Measurements from ENCODE around the gene METTL1.

The METTL1 gene

DNA sequence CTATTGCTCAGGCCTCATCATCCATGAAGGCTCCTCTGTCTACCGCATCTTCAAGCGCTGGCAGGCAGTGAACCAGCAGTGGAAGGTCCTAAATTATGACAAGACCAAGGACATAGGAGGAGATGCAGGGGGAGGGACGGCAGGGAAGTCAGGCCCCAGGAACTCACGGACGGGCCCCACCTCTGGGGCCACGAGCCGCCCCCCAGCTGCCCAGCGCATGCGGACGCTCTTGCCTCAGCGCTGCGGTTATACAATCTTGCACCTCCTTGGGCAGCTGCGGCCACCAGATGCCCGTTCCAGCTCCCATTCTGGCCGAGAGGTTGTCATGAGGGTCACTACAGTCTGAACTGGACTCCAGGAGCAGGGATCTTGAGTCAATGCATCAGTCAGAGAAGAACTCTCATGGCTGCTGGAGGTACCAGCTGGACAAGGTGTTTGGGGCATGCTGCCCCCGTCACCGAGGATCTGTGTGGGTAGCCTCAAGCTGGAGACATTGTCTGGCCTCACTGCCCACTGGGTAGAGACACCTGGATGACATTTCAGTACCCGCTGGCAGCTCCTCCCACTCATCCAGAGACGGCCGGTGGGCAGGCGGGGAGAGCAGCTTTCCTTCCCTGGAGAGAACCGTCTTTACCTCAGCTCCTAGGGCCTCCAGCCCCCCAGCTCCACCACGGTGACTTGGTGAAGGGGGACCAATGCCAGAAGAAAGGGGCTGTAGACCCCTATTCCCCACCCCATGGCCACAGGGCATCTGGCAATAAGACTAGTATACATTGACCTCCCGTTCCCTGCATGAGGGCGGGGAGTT is 13.1 kb downstream of the METTL1 start:
- Histone ChIP-seq H3K36me3 (ENCODE audit: insufficient read depth, low read length) (no peaks in the 10 kb centered on the region; the same call in 1 of the 2 replicates), H3K4me3 (ENCODE audit: low read length, poor library complexity, severe bottlenecking) (no peak overlapping the region), H3K79me2 (ENCODE audit: insufficient read depth, low read length) (peaks cover 14% of the 10 kb centered on the region), H3K9me3 (ENCODE audit: insufficient read depth, low read depth, low read length) (no peaks in the 10 kb centered on the region), H4K20me1 (ENCODE audit: insufficient read depth, low read length, poor library complexity, severe bottlenecking) (peaks cover 20% of the 10 kb centered on the region), H3K9ac (ENCODE audit: low read depth, low read length, poor library complexity, severe bottlenecking) (no peak overlapping the region), H2AFZ (ENCODE audit: low read length) (no peak overlapping the region), H3K4me2 (ENCODE audit: low read depth, low read length, poor library complexity, severe bottlenecking) (no peak overlapping the region), H3K27me3 (ENCODE audit: insufficient read depth, low read length, poor library complexity, severe bottlenecking) (no peaks in the 10 kb centered on the region), H3F3A (ENCODE audit: low read depth) (peaks cover 5% of the 10 kb centered on the region), H3K4me1 (ENCODE audit: insufficient read depth, low read length, poor library complexity, severe bottlenecking) (peaks cover 16% of the 10 kb centered on the region), H3K9me2 (replicated peaks; ENCODE audit: low read depth, low read length) (no peaks in the 10 kb centered on the region)
- TF ChIP-seq EZH2phosphoT487 (IDR thresholded peaks at IDR 0.05; ENCODE audit: borderline replicate concordance) = no peak
- TF ChIP-seq, protein P1, sequence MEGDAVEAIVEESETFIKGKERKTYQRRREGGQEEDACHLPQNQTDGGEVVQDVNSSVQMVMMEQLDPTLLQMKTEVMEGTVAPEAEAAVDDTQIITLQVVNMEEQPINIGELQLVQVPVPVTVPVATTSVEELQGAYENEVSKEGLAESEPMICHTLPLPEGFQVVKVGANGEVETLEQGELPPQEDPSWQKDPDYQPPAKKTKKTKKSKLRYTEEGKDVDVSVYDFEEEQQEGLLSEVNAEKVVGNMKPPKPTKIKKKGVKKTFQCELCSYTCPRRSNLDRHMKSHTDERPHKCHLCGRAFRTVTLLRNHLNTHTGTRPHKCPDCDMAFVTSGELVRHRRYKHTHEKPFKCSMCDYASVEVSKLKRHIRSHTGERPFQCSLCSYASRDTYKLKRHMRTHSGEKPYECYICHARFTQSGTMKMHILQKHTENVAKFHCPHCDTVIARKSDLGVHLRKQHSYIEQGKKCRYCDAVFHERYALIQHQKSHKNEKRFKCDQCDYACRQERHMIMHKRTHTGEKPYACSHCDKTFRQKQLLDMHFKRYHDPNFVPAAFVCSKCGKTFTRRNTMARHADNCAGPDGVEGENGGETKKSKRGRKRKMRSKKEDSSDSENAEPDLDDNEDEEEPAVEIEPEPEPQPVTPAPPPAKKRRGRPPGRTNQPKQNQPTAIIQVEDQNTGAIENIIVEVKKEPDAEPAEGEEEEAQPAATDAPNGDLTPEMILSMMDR (conservative IDR thresholded peaks at IDR 0.05; ENCODE audit: low read length) = no peak

DNA sequence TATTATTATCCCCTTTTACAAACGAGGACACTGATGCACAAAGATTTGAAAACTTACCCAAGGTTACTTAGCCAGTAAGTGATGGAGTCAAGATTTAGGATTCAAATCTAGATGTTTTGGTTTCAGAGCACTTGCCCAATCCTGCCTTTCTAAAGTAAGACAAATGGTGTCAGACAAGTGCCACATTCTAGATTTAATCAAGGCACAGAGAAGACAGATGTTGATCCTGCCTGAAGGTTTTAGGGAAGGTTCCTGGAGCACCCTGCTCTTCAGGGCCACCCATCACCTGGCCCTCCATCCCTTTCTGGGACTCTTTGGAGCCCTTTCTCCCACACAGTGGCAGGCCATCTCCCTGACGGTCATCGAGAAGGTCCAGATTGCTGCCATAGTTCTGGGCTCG is 14.1 kb downstream of the METTL1 start:
- H3K27me3 ChIP-seq (ENCODE audit: insufficient read depth, low read length, poor library complexity, severe bottlenecking) = no peaks in the 10 kb centered on the region

DNA sequence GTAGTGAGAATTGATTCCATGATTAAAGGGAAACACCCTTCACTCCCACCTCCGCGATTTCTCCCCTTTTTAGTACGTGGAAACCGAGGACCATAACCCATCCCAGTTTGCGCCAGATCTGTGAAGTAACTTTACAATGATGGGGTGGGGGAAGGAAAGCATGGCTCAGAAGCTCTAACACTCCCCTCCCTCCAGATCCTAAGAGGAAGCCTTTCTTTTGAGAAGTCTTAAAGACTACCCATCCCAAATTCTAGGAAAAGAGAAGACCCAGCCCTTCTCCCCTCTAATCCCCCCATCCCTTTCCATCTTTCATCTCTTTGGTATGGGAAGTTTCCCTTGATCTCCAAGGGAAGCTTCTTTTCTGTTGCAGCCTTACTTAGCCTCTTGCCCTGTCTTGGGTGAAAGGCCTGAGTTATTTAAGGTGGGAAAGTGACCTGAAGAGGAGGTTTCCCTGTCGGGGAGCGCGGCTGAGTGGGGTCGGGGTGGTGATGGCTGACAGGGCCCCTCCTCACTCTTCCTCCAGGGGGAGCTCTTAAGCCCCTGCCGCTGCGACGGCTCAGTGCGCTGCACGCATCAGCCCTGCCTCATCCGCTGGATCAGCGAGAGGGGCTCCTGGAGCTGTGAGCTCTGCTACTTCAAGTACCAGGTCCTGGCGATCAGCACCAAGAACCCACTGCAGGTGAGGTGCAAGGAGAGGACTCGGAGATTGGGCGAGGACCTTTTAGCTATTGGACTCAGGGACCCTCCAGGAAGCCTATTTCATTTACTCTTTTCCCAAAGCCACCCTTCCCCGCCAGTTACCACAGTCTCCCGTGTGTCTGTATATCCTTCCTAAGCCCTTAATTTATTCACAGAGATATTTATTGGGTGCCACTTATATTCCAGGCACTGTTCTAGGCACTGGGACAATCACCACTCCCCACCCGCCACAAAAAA is 15.2 kb downstream of the METTL1 start:
- Histone ChIP-seq H3K9me3 (ENCODE audit: insufficient read depth, low read depth, low read length) (no peaks in the 10 kb centered on the region), H3K9me2 (replicated peaks; ENCODE audit: low read depth, low read length) (no peaks in the 10 kb centered on the region), H3K4me3 (ENCODE audit: low read length, poor library complexity, severe bottlenecking) (peak overlapping the region; percentile 78), H2AFZ (ENCODE audit: low read length) (no peak overlapping the region), H3F3A (ENCODE audit: low read depth) (peaks cover 7% of the 10 kb centered on the region), H3K27me3 (ENCODE audit: insufficient read depth, low read length, poor library complexity, severe bottlenecking) (no peaks in the 10 kb centered on the region), H3K36me3 (ENCODE audit: insufficient read depth, low read length) (no peaks in the 10 kb centered on the region; the same call in 1 of the 2 replicates), H3K4me2 (ENCODE audit: low read depth, low read length, poor library complexity, severe bottlenecking) (peak overlapping the region; percentile 90), H3K4me1 (ENCODE audit: insufficient read depth, low read length, poor library complexity, severe bottlenecking) (peaks cover 25% of the 10 kb centered on the region), H3K79me2 (ENCODE audit: insufficient read depth, low read length) (peaks cover 19% of the 10 kb centered on the region), H4K20me1 (ENCODE audit: insufficient read depth, low read length, poor library complexity, severe bottlenecking) (peaks cover 22% of the 10 kb centered on the region), H3K9ac (ENCODE audit: low read depth, low read length, poor library complexity, severe bottlenecking) (peak overlapping the region; percentile 73)
- TF ChIP-seq, protein P1 (conservative IDR thresholded peaks at IDR 0.05; ENCODE audit: low read length) = peak; percentile 58
- no peak for TF ChIP-seq EZH2phosphoT487 (IDR thresholded peaks at IDR 0.05; ENCODE audit: borderline replicate concordance)

More for the DNA sequence above, 14.1 kb downstream of the METTL1 start:
- Histone ChIP-seq H3K9ac (ENCODE audit: low read depth, low read length, poor library complexity, severe bottlenecking) (no peak overlapping the region), H3K9me3 (ENCODE audit: insufficient read depth, low read depth, low read length) (no peaks in the 10 kb centered on the region), H2AFZ (ENCODE audit: low read length) (no peak overlapping the region), H3K4me3 (ENCODE audit: low read length, poor library complexity, severe bottlenecking) (no peak overlapping the region), H3K4me2 (ENCODE audit: low read depth, low read length, poor library complexity, severe bottlenecking) (no peak overlapping the region), H3K36me3 (ENCODE audit: insufficient read depth, low read length) (no peaks in the 10 kb centered on the region; the same call in 1 of the 2 replicates), H3K79me2 (ENCODE audit: insufficient read depth, low read length) (peaks cover 14% of the 10 kb centered on the region), H3F3A (ENCODE audit: low read depth) (peaks cover 7% of the 10 kb centered on the region), H4K20me1 (ENCODE audit: insufficient read depth, low read length, poor library complexity, severe bottlenecking) (peaks cover 20% of the 10 kb centered on the region), H3K4me1 (ENCODE audit: insufficient read depth, low read length, poor library complexity, severe bottlenecking) (peaks cover 21% of the 10 kb centered on the region), H3K9me2 (replicated peaks; ENCODE audit: low read depth, low read length) (no peaks in the 10 kb centered on the region)
- TF ChIP-seq, protein P1 (conservative IDR thresholded peaks at IDR 0.05; ENCODE audit: low read length) = no peak
- TF ChIP-seq EZH2phosphoT487 (IDR thresholded peaks at IDR 0.05; ENCODE audit: borderline replicate concordance) = no peak

All from Loucy (cell line).